Mucosa of descending colon (tissue), 3 donors: ENCODE measurements around the gene CLCA2. TPM values are rescaled to one million over a fixed set of nuclear protein-coding genes. Genes with fewer than 3 reads are reported as not detected.

Experiments used
- ATAC-seq: fragments of 200-7000 bp; cut with Tn5 transposase; one replicate; pipeline ENCODE4 v1.9.1; 2020; ENCODE audit warnings: mild to moderate bottlenecking, moderate library complexity
- DNase-seq, 3 donors: peaks; one replicate each; pipeline ENCODE4 v3.0.0-alpha.2; 2020
- H3K36me3 ChIP-seq: fragments of 200-600 bp; one replicate; pipeline ENCODE4 v1.8.0; 2021; ENCODE audit warnings: low read depth, mild to moderate bottlenecking
- H3K4me1 ChIP-seq: fragments of 200-600 bp; one replicate; pipeline ENCODE4 v1.8.0; 2021; ENCODE audit warnings: low read depth, mild to moderate bottlenecking
- H3K4me3 ChIP-seq: fragments of 200-600 bp; one replicate; pipeline ENCODE4 v1.8.0; 2021; ENCODE audit warnings: mild to moderate bottlenecking
- H3K9me3 ChIP-seq: fragments of 200-600 bp; one replicate; pipeline ENCODE4 v1.8.0; 2021; ENCODE audit warnings: mild to moderate bottlenecking
- intact Hi-C, 2 donors: fragments of 100-400 bp; cut with DNase I in 1 of 2; cut with micrococcal nuclease in 1 of 2; formaldehyde crosslinking; loops; one replicate each; pipeline versions ENCODE4 v1.11.0 to v1.11.1; 2022; cut with DNase I, micrococcal nuclease
- total RNA-seq, 3 donors: library from RNA; stranded (reverse); fragmentation: NEBNext Ultra II Directional in 2 of 3; extraction: Animal tissue kit (Norgen Biotek cat#: 25700) in 2 of 3; gene quantifications; one replicate each; pipeline versions ENCODE4 v1.2.1 to v1.2.4, GENCODE V29; 2021 to 2023
- TF ChIP-seq, protein P1 (sequence below): fragments of 200-600 bp; IDR thresholded peaks from one replicate; pipeline ENCODE4 v1.8.0; 2022; ENCODE audit warnings: antibody characterized with exemption, mild to moderate bottlenecking
- donor health status: DM: no; HTN: no; CAD: no; lungs with moderate emphysema.
- donor health status: DM: no; HTN: no; CAD: no.
- donor health status: DM: no; HTN: yes; CAD: no.

Gene CLCA2
- total RNA-seq, 3 donors from 2014 or later = 0.51 to 1.7 (median 1.0) TPM

DNA sequence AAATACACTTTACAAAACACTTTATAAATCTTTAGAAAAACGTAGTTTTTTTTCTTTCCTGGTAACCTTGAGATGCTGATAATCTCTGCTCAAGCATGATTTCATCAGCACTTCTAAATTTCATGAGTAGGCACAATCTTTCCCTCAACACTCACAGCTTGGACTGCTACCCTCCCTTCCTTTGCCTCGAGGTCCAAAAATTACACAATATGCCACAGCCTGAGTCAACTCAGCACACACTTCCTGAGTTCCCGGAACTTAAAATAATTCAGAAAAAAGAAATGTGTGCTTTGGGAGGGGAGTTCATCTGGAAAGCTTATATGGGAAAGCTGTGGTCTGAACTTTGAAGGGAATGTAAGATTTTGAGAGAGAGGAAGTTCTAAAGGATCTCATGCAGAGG, 5.9 kb downstream of the CLCA2 start:
- DNase-seq (peak in 1 of 3 donors; percentile 30), ATAC-seq (peak; percentile 86)
- no peaks in the 10 kb centered on the region for H3K36me3 ChIP-seq
- TF ChIP-seq, protein P1, sequence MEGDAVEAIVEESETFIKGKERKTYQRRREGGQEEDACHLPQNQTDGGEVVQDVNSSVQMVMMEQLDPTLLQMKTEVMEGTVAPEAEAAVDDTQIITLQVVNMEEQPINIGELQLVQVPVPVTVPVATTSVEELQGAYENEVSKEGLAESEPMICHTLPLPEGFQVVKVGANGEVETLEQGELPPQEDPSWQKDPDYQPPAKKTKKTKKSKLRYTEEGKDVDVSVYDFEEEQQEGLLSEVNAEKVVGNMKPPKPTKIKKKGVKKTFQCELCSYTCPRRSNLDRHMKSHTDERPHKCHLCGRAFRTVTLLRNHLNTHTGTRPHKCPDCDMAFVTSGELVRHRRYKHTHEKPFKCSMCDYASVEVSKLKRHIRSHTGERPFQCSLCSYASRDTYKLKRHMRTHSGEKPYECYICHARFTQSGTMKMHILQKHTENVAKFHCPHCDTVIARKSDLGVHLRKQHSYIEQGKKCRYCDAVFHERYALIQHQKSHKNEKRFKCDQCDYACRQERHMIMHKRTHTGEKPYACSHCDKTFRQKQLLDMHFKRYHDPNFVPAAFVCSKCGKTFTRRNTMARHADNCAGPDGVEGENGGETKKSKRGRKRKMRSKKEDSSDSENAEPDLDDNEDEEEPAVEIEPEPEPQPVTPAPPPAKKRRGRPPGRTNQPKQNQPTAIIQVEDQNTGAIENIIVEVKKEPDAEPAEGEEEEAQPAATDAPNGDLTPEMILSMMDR = no peak
- intact Hi-C loops = no loop called here
- no peak overlapping the region for H3K4me3 ChIP-seq
- H3K9me3 ChIP-seq = no peaks in the 10 kb centered on the region
- H3K4me1 ChIP-seq = peaks cover 5% of the 10 kb centered on the region

- intact Hi-C loops = no loop called here
- no peak overlapping the region for H3K4me3 ChIP-seq
- no peaks in the 10 kb centered on the region for H3K9me3 ChIP-seq
- TF ChIP-seq, protein P1 = no peak
- ATAC-seq (peak; percentile 46), DNase-seq (no peak)
- H3K36me3 ChIP-seq = no peaks in the 10 kb centered on the region
- peaks cover 5% of the 10 kb centered on the region for H3K4me1 ChIP-seq
Measured at GRCh38 chr1:86430376-86430775, 6.4 kb downstream of the CLCA2 start.

GRCh38 chr1:86434059-86434458, 10.1 kb downstream of the CLCA2 start:
- ATAC-seq (no peak), DNase-seq (no peak)
- H3K36me3 ChIP-seq = no peaks in the 10 kb centered on the region
- no peaks in the 10 kb centered on the region for H3K4me1 ChIP-seq
- intact Hi-C loops = no loop called here
- TF ChIP-seq, protein P1 = no peak
- H3K9me3 ChIP-seq = no peaks in the 10 kb centered on the region
- H3K4me3 ChIP-seq = no peak overlapping the region

GRCh38 chr1:86435327-86435726, 11.4 kb downstream of the CLCA2 start:
- Histone ChIP-seq H3K36me3 (no peaks in the 10 kb centered on the region), H3K4me1 (no peaks in the 10 kb centered on the region), H3K9me3 (no peaks in the 10 kb centered on the region), H3K4me3 (no peak overlapping the region)
- DNase-seq (no peak), ATAC-seq (peak; percentile 71)
- TF ChIP-seq, protein P1 = no peak
- intact Hi-C loops = no loop called here

DNA sequence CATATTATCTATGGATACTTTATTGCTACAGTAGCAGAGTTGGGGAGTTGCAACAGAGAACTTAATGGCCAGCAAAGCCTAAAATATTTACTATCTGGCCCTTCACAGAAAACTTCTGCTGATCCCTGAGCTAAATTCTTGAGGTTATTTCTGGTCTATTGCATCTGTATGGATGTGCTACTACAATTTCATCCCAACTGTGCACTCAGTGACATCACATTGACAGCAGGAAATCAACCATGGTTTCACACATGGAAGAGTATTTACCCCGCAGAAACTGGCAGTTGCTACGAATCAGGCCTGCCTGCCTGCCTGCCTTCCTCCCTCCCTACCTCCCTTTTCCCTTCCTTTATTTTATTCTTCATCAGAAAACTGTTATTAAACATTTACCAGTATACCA, 12.1 kb downstream of the CLCA2 start:
- TF ChIP-seq, protein P1 = no peak
- ATAC-seq = no peak

GRCh38 chr1:86441581-86441980, 17.6 kb downstream of the CLCA2 start:
- no peak overlapping the region for H3K4me3 ChIP-seq
- no peaks in the 10 kb centered on the region for H3K9me3 ChIP-seq
- H3K36me3 ChIP-seq = no peaks in the 10 kb centered on the region
- TF ChIP-seq, protein P1 = no peak
- H3K4me1 ChIP-seq = peaks cover 6% of the 10 kb centered on the region
- intact Hi-C loops = no loop called here
- ATAC-seq = peak; percentile 34
- DNase-seq = peak in 1 of 3 donors; percentile 45

More for the DNA sequence above, 12.1 kb downstream of the CLCA2 start:
- H3K4me3 ChIP-seq = no peak overlapping the region
- no peaks in the 10 kb centered on the region for H3K4me1 ChIP-seq
- DNase-seq = no peak
- intact Hi-C loops = no loop called here
- H3K9me3 ChIP-seq = no peaks in the 10 kb centered on the region
- no peaks in the 10 kb centered on the region for H3K36me3 ChIP-seq
